ENCODE measurements around the gene DNM2.

Gene DNM2

GRCh38 chr19:10691178-10691881 lies 26.5 kb upstream of the DNM2 start:
- no peak for DNase-seq

- DNase-seq, result no peak
Observed at GRCh38 chr19:10691883-10692282, 26.0 kb upstream of the DNM2 start.

DNA sequence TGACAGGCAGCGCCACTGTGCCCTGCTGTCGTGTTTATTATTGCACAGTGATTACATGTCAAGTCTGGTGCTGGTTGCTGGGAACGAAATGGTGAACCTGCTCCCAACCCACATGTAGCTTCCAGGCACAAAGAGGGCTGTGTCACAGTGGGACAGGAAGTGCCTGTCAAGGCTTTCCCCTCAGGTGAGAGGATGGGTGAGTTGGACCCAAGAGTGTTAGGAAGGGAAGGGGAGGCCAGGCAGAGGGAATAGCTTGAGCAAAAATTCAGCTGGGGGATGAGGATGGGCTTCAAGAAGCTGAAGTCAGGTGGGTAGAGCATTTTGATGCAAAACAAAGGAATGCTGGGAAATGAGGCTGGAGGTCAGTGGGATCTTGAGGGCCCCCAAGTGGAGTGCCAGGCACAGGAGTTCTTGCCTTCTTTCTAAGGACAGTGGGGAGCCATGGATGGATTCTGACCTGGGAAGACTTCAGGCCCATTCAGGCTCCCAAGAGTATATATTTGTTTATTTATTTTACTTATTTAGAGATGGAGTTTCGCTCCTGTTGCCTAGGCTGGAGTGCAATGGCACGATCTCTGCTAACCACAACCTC lies 25.1 kb upstream of the DNM2 start:
- DNase-seq, result no peak

- no peak for DNase-seq
Observed at GRCh38 chr19:10694706-10695307, 23.1 kb upstream of the DNM2 start.

DNA sequence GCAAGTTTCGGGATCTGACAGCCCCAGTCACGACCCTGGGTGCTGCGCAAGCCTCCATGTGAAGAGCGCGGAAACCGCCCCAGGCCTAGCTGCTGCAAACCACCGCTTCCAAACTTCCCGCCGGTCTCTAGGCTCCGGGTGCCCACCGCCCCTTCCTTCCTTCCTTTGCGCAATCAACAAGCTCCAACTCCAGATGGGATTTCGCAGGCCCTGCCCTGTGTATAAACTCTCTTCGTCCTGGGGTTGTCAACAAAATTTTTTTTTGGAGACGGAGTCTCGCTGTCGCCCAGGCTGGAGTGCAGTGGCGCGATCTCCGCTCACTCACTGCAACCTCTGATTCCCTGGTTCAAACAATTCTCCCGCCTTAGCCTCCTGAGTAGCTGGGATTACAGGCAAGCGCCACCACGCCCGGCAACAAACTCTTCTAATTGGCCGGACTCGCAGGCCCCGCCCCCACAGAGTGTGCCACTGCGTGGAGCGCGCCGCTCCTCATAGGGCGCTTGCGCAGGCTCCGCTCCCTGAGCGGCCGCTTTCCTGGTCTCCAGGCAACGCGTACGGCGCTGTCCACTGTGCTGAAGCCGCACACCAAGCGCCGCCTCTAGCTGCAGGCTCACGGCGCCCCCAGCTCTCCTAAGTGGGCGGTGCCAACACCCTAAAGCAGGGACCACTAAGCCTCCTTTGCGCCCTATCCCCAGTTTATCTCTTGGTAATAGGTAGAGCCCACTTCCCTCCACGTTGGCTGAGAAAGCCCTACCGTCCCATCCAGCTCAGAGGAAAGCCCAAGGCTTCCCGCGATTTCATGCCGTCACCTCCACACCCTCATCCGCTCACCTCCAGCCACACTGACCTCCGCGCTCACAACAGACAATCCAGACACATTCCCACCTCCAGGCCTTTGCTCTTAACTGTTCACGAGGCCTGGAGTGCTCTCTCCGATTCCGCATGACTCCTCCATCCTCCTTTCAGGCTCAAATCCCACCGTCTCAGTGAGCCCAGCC lies 22.2 kb upstream of the DNM2 start:
- peak; percentile 95 for DNase-seq

GRCh38 chr19:10699650-10700335 lies 18.1 kb upstream of the DNM2 start:
- no peak for DNase-seq

DNA sequence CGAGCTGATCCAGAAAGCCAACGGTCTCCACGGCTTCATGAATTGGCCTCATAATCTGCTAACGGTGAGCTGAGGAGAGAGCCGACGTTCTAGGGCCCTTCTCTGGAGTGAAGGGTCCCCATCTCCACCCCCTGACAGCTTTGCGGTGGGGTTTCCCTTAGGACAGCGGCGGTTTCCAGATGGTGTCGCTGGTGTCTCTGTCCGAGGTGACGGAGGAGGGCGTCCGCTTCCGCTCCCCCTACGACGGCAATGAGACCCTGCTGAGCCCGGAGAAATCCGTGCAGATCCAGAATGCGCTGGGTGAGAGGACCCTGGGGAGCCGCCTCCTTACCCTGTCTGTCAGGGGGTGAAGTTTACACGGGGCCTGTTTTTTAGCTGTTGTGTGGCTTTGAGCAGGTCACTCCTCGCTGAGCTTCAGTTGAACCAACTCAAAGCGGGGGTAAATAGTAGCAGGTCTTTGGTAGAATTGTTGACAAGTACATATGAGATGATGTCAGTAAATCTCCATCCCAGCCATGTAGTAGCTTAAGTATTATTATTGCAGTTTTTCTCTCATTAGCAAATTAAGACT lies 15.8 kb upstream of the DNM2 start:
- DNase-seq, result peak; percentile 31

DNA sequence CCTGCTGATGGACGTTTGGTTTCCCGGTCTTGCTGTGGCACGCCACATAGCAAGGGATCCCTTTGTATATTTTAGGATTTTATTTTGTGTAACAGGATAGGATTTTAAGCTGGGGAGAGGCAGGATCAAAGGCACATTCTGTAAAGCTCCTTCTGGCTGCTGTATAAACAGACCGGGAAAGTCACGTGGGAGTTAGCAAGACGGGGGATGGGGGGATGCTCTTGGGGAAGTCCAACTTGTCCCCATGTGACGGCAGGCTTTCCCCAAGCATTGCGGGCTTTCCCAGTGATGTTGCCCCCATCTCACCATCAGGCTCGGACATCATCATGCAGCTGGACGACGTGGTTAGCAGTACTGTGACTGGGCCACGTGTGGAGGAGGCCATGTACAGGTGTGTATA lies 10.9 kb upstream of the DNM2 start:
- no peak for DNase-seq

DNA sequence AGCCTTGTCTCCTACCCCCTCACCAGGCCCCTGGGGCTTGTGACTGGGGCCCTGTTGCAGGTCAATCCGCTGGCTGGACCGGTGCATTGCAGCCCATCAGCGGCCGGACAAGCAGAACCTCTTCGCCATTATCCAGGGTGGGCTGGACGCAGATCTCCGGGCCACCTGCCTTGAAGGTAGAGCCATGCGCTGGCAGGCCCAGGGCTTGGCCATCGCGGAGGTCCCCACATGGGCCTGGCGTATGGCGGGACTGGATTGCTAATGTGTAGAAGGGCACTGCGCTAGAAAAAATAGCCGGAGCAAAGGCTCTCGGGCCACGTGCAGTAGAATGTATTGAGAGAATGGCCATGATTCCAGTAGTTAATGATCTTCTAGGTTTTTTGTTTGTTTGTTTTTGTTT lies 10.4 kb upstream of the DNM2 start:
- no peak for DNase-seq

DNA sequence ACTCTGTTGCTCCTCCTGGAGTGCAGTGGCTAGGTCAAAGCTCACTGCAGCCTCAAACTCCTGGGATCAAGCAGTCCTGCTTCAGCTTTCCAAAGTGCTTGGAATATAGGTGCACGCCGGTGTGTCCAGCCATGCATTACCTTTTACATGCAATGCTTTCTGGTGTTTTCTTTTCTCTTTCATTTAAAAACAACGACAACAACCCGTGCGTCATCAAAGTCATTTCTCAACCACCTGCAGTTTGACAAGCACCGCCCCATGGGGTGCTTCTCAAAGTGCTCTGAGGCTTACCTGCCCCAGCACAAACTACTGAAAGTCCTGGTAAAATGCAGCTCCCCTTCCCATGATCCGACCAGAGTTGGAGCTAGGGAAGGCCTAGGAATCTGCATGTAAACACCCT lies 9.6 kb upstream of the DNM2 start:
- no peak for DNase-seq

GRCh38 chr19:10712045-10712444 lies 5.8 kb upstream of the DNM2 start:
- no peak for DNase-seq

DNA sequence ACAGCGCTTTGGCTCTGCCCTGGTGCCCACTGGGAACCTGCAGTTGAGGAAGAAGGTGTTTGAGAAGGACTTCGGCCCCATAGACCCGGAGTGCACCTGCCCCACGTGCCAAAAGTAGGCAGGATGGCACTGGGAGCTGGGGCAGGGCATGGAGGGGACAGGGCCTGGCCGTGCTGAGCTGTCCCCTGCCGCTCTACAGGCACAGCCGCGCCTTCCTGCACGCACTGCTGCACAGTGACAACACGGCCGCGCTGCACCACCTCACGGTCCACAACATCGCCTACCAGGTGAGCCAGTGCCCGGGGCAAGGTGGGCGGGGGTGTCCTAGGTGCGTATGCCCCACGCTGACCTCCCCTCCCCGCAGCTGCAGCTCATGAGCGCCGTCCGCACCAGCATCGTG lies 5.1 kb upstream of the DNM2 start:
- no peak for DNase-seq

GRCh38 chr19:10713317-10713716 lies 4.6 kb upstream of the DNM2 start:
- DNase-seq, result peak; percentile 44

DNA sequence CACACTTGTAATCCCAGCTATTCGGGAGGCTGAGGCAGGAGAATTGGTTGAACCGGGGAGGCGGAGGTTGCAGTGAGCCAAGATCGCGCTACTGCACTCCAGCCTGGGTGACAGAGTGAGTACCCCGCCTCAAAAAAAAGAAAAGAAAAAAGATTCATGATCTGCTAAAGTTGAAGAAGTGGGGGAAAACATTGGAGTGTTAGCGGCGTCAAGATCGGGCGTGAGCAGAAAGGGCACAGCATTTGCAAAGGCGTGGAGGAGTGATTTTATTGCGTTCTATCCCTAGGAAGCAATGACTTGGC lies 874 bp upstream of the DNM2 start:
- DNase-seq, result no peak

DNA sequence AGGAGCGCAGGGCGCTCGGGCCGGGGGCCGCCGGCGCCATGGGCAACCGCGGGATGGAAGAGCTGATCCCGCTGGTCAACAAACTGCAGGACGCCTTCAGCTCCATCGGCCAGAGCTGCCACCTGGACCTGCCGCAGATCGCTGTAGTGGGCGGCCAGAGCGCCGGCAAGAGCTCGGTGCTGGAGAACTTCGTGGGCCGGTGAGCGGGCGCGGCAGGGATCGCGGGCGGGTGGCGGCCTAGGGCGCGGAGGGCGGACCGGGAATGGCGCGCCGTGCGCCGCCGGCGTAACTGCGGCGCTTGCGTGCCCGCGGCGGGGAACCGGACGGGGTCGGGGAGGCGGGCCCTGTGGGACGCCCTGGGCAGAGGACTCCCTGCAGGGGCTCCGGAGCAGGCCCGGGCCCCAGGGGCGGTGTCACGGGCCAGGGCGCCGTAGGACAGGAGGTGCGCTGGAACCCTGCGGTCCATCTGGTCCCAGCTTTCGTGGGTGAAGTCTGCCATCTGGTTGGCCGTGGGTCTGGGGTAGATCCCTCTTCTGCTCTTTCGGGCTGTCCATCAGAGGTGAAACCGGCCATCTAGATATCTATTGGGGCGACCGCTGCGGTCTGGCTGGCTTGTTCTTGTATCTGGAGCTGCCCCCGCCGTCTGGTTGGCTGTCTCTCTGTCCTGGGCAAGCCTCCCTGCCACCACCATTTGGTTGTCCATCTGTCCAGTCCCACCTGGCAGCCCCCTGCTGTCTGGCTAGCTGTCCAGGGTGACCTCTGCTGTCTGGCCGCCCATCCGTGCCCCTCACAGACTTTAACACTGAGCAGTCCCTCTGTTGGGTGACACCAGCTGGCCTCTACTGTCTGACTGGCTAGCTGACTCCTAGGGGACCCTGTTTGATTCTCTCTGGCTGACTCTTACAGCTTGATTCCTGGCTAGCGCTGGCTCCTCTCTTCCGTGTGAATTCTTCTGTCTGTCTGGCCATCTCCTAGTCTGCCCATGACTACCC lies 622 bp downstream of the DNM2 start:
- DNase-seq, result no peak

DNA sequence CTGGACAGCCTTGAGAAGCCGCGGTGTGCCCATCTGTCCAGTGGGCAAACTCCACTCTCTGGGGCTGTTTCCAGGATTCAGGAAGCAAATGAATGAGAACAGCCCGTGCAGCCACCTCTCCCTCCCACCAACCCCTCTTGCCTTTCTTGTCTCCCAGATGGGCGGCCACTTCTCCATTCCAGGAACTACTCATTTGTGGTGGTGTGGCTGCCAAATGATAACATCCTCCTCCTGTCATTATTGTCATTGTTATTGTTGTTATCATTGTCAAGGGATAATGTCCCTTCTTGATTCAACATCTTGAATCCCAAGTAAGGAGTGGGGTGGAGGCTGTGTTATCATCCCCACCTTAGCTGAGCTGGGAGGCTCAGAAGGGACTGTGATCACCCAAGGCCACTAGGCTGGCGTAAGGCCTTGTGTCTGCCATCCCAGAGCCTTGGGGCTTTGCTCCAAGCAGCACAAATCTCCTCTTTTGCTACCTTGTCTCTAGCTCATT lies 1.6 kb downstream of the DNM2 start:
- no peak for DNase-seq

DNA sequence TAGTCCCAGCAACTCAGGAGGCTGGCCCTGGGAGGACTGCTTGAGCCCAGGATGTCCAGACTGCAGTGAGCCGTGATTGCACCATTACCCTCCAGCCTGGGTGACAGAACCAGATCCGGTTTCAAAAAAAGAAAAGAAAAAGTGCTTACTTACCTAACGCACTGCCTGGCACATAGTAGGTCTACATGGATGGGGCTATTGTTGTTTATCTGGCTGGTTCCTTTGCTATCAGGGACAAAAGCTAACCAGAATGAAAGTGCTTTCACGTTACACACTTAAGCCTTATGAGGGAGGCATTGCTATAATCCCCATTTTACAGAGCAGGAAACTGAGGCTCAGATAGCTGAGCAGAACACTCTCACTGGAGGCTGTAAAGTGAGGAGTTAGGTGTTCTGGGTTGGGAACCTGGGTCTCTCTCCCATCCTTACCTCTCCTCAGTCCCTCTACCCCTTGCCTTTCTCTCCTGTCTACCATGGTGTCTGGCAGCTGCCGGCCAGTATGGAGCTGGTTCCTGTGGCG lies 2.8 kb downstream of the DNM2 start:
- DNase-seq, result no peak

GRCh38 chr19:10723591-10723990 lies 5.7 kb downstream of the DNM2 start:
- DNase-seq, result no peak

DNA sequence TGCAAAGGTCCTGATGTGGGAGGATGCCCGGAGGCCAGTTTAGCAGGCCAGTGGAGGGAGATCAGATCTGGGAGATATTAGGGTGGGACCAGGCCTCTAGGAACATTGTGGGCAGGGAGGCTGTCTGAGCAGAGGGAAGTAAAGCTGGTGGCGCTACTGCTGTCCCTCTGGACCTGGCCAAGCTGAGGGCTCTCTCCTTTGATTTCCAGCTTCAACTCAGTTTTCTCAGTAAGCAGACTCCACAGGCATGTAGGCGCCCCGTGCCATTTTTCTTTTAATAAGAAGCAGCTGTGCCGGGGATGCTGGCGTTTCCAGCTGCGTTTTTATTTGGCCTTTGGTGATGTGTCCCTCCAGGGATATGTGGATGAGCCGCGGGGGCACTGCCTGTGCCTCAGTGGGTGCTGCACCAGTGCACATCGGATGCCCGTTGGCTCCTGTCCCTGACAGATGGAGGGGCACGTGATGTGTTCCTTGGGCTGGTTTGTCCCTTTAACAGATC lies 6.7 kb downstream of the DNM2 start:
- DNase-seq, result no peak

DNA sequence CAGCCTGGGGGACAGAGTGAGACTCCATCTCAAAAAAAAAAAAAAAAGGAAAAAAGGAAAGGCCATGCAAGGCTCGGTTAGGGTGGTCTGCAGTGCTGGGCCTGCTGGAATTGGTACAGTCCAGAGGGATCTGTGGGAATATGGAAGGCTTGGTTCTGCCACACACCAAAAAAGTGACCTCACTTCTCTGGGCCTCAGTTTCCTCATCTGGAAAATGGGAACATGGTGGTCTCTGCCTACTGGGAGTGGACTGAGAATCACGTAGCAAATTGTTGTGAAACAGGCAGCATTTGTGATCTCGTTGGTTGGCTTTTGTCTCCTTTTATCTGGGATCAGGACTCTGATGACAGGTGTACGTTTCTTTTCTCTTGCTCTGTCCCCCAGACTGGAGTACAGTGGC lies 7.5 kb downstream of the DNM2 start:
- no peak for DNase-seq

DNA sequence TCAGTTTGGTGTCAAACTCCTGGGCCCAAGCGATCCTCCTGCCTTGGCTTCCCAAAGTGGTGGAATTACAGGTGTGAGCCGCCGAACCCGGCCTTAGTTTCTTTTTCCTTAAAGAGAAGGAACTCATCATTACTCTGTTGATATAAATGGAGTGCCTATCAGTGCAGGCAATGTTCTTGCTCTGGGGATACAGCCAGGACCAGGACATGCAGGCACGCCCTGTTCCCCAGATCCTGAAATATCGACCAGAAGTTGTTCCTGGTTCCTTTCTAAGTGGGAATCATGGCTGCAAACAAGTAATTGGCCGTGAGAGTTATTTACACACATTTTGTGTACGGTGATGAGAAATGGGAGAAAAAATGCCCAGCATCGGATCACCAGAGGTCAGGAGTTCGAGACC lies 8.4 kb downstream of the DNM2 start:
- DNase-seq, result no peak

Data from NCI-H2171 (cell line).